ENCODE data around the gene HEATR3. TPM values are rescaled to one million over a fixed set of nuclear protein-coding genes. Genes with fewer than 3 reads are reported as not detected.

The HEATR3 gene, protein sequence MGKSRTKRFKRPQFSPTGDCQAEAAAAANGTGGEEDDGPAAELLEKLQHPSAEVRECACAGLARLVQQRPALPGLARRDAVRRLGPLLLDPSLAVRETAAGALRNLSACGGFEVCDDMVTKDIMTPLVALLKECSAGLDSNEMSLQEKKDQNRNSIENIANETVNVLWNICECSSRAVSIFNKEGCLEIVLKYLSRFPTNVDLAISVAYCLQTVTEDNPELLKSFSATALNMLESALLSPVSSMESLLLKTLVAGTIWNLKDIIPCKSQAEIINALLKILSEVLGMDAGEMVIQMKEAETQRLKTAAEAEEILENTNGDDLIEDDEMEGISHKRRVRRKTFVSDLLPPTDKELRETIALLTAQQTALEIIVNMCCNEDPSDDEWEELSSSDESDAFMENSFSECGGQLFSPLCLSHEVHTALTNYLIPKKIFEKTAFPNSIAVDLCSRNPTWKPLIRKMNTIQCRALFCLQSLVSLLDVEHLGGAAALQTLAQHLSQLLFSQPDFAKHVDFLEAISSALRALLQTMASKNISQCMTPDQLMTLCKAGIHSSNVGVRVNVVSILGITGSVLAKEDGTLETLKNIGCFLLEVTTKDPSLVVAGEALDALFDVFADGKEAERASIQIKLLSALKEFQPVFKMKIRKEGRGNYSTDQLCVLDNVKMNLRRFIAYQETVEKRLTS
- total RNA-seq, result 27.5 and 31.2 TPM in 2 replicates

DNA sequence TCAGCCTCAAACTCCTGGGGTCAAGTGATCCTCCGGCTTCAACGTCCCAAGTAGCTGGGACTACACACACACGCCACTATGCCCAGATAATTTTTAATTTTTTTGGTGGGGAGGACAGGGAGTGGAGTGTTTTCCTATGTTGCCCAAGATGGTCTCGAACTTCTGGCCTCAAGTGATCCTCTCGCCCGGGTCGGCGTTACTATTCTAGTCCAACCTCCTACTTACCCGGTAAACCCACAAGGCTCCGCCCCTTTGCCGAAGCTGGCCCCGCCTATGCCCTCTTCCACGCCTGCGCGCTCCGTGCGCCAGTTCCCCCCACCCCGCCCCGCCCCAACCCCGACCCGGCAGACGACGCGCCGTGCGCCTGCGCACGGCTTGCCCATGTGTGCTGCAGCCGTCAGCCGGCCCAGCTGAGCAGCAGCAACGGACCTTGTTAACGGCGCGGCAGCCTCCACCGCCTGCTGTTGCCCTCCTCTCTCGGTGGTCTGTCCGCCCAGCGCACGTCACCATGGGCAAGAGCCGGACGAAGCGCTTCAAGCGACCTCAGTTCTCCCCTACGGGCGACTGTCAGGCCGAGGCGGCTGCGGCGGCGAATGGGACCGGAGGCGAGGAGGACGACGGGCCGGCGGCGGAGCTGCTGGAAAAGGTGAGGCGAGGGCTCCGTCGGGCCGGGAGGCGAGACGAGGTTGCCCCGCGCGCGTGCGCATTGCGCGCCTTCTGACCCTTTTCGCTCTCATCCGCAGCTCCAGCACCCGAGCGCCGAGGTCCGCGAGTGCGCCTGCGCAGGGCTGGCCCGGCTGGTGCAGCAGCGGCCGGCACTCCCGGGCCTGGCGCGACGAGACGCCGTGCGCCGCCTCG is at the start of gene HEATR3:
TSS of gene HEATR3 (plus strand) at position 347 of the 858 bp plus-strand sequence. CDS start at position 509, 162 bp downstream.

DNA sequence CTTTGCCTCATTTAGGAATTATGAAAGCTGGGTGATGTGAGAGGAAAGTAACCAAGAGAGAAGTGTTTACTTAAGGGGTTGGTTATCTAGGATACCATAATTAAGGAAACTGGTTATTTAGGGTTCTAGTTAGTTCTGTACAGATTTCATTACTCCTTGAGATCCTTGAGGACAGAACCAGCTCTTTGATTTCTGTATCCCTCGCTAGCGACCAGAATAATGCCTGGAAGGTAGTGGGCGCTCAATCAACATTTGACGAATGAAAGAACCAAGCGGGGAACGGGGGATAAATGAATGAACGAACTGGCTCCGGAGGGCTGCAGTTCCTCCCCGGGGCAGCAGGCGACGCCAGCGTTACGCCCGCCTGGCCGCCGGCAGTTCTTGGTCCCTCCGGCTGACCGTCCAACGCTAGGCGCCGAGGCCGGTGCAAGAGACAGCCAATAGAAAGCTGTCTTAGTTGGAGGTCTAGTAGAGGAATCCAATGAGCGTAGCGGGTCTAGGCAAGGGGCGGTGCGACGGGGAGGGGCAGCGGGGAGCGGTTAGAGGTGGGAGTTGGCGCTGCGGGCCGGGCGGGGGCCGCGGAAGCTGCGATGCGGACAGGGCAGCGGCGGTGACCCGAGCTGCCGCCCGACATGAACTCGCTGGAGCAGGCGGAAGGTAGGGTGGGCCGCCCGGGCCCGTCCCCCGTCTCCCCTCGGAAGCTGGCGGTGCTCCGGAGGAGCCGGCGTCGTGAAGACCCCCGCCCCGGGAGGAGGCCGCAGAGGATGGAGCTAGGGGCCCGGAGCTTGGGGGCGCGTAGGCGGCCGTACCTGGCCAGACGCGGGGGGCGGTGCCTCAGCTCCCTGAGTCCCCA is 40.9 kb upstream of the HEATR3 start, which contains the start of gene CNEP1R1:
TSS of gene CNEP1R1 (plus strand) at position 542 of the 853 bp plus-strand sequence. CDS start at position 633, 91 bp downstream.

DNA sequence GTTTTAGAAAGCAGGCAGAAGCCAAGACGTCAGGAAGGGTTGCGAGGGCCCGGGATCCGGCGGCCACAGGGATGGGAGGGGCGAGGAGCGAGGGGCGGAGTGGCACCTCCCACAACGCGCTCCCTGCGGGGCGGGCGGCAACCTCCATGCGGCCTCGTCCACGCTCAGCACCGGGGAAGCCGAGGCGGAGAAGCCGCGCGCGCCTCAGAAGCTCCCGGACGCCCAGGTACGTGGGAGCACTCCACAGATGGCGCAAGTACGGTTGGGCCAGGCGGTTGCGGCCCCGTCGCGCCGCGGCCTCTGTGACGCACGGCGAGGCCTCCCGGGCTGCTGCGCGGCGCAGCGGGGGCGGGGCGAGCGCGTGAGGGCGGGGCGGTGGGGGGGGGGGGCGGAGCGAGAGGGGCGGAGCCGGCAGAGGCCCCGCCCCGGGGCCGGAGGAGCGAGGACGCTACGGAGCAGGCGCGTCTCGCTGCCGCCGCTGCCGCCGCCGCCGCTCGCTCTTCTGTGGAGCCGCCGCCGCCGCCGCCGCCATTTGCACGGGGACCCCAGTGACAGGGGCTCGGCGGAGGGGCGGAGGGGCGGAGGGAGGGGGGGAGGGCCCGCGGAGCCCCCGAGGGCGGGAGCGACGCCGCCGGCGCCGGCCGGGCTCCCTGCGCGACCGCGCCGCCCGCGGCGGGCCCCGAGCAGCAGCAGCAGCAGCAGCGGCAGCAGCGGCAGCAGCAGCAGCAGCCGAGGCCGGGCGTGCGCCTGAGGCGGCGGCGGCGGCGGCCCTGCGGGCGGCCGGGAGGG is 87.2 kb downstream of the HEATR3 start, which contains the start of gene TENT4B:
TSS of gene TENT4B (plus strand) at position 500 of the 789 bp plus-strand sequence. CDS start 316 bp downstream, outside the sequence.

Other genes with a start within 250 kb of the HEATR3 start
- 5.9 and 6.2 TPM in 2 replicates for gene ZNF423, start 209.9 kb upstream of the HEATR3 start, total RNA-seq
- gene CNEP1R1, start 40.7 kb upstream of the HEATR3 start, total RNA-seq, result 25.9 and 31.0 TPM in 2 replicates
- 7.6 and 8.9 TPM in 2 replicates for gene TENT4B, start 87.3 kb downstream of the HEATR3 start, total RNA-seq
- gene ADCY7, start 200.6 kb downstream of the HEATR3 start, total RNA-seq, result 3.4 and 4.0 TPM in 2 replicates

Measured in dermis lymphatic vessel endothelial cell (primary cell).